Loucy (cell line): ENCODE measurements around the gene MAP3K6.

Experiments used
- EZH2phosphoT487 ChIP-seq: fragments of 200-600 bp; IDR thresholded peaks from 2 replicates; pipeline ENCODE4 v1.6.1; 2018; ENCODE audit warnings: antibody characterized with exemption, mild to moderate bottlenecking, moderate library complexity, borderline replicate concordance
- TF ChIP-seq, protein P1 (sequence below): fragments of 200-600 bp; sonication (generic); conservative IDR thresholded peaks from 2 replicates; pipeline ENCODE4 v1.5.1; 2014; ENCODE audit warnings: mild to moderate bottlenecking, antibody characterized with exemption, low read length

DNA sequence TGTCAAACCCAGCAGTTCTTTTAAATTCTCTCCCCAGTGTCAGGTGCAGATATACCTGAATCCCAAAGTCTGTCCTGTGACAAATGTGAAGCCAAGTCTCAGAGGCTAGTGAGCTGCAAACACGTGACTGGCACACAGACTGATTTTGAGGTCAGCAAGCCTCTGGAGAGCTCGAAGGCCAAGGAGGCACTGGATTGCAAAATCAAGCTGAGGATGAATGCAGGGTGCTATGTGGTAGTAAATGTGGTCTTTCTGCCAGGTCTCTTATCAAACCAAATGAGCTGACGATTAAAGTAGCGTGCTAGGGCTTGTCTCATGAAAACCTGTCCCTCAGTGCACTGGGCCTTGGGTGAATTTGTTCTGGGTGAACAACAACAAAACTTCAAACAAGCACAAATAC, 46.2 kb upstream of the MAP3K6 start:
- TF ChIP-seq EZH2phosphoT487: no peak
- TF ChIP-seq, protein P1, sequence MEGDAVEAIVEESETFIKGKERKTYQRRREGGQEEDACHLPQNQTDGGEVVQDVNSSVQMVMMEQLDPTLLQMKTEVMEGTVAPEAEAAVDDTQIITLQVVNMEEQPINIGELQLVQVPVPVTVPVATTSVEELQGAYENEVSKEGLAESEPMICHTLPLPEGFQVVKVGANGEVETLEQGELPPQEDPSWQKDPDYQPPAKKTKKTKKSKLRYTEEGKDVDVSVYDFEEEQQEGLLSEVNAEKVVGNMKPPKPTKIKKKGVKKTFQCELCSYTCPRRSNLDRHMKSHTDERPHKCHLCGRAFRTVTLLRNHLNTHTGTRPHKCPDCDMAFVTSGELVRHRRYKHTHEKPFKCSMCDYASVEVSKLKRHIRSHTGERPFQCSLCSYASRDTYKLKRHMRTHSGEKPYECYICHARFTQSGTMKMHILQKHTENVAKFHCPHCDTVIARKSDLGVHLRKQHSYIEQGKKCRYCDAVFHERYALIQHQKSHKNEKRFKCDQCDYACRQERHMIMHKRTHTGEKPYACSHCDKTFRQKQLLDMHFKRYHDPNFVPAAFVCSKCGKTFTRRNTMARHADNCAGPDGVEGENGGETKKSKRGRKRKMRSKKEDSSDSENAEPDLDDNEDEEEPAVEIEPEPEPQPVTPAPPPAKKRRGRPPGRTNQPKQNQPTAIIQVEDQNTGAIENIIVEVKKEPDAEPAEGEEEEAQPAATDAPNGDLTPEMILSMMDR: no peak
